NB4 (cell line): ENCODE measurements around the gene RPN2.

ENCODE experiments used
- DNase-seq: peaks from one replicate; pipeline ENCODE4 v3.0.0; 2010; ENCODE audit warnings: low read depth
- H3K4me3 ChIP-seq: one replicate; pipeline ENCODE4 v1.5.1; 2011; ENCODE audit warnings: mild to moderate bottlenecking, low read depth, low read length, moderate library complexity
- MYC ChIP-seq: IDR thresholded peaks from 2 replicates; pipeline ENCODE4 v1.6.1; 2011; ENCODE audit warnings: low read depth, low read length
- POLR2A ChIP-seq: IDR thresholded peaks from 2 replicates; pipeline ENCODE4 v1.6.1; 2011; ENCODE audit warnings: mild to moderate bottlenecking; ENCODE audit not compliant: insufficient read length; ENCODE audit errors: extremely low read depth
- TF ChIP-seq, protein P1 (sequence below): IDR thresholded peaks from one replicate; pipeline ENCODE4 v1.5.1; 2012; ENCODE audit warnings: low read depth, low read length
- TF ChIP-seq, protein P2 (sequence below): IDR thresholded peaks from 2 replicates; pipeline ENCODE4 v1.6.1; 2011; ENCODE audit warnings: low read depth, low read length

Gene RPN2

GRCh38 chr20:37270576-37271420 lies 91.7 kb downstream of the RPN2 start:
- peak; percentile 92 for DNase-seq
- no peak overlapping the region for H3K4me3 ChIP-seq
- TF ChIP-seq, protein P1, sequence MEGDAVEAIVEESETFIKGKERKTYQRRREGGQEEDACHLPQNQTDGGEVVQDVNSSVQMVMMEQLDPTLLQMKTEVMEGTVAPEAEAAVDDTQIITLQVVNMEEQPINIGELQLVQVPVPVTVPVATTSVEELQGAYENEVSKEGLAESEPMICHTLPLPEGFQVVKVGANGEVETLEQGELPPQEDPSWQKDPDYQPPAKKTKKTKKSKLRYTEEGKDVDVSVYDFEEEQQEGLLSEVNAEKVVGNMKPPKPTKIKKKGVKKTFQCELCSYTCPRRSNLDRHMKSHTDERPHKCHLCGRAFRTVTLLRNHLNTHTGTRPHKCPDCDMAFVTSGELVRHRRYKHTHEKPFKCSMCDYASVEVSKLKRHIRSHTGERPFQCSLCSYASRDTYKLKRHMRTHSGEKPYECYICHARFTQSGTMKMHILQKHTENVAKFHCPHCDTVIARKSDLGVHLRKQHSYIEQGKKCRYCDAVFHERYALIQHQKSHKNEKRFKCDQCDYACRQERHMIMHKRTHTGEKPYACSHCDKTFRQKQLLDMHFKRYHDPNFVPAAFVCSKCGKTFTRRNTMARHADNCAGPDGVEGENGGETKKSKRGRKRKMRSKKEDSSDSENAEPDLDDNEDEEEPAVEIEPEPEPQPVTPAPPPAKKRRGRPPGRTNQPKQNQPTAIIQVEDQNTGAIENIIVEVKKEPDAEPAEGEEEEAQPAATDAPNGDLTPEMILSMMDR: no peak
- TF ChIP-seq MYC (peak; percentile 19; the same call in 1 of the 2 replicates), POLR2A (no peak)
- TF ChIP-seq, protein P2, sequence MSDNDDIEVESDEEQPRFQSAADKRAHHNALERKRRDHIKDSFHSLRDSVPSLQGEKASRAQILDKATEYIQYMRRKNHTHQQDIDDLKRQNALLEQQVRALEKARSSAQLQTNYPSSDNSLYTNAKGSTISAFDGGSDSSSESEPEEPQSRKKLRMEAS: no peak

DNA sequence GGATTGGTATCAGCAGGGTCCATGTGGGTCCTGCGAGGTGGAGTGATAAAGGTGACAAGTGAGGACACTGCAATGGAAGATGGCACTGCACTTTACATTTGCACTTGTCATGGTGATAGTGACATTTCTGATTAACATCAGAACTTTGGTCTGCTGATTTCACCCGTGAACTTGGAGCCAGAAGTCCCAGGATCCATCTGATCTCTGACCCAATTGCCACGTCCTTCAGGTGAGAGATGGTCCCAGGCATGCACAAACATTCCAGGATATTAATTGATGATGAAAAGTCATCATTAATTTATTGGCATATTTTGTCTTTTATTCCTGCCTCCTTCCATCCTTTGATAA lies 92.3 kb downstream of the RPN2 start:
- H3K4me3 ChIP-seq: no peak overlapping the region
- TF ChIP-seq POLR2A (no peak), MYC (no peak)
- TF ChIP-seq, protein P1: no peak
- TF ChIP-seq, protein P2: no peak
- no peak for DNase-seq

GRCh38 chr20:37273988-37274387 lies 94.9 kb downstream of the RPN2 start:
- TF ChIP-seq POLR2A: no peak
- TF ChIP-seq, protein P2: no peak
- TF ChIP-seq, protein P1: no peak
- TF ChIP-seq MYC: no peak
- no peak overlapping the region for H3K4me3 ChIP-seq
- DNase-seq: no peak

GRCh38 chr20:37274851-37275524 lies 95.9 kb downstream of the RPN2 start:
- DNase-seq: peak; percentile 87
- TF ChIP-seq POLR2A (no peak), MYC (peak; percentile 10; the same call in 1 of the 2 replicates)
- TF ChIP-seq, protein P2: 0 out of 2 replicates have a peak, but pooled peaks have one; percentile 28

GRCh38 chr20:37276494-37277252 lies 97.5 kb downstream of the RPN2 start:
- H3K4me3 ChIP-seq: no peak overlapping the region
- DNase-seq: peak; percentile 27

More at GRCh38 chr20:37274851-37275524, 95.9 kb downstream of the RPN2 start:
- no peak overlapping the region for H3K4me3 ChIP-seq

GRCh38 chr20:37277253-37277593 lies 98.1 kb downstream of the RPN2 start:
- H3K4me3 ChIP-seq: no peak overlapping the region
- DNase-seq: no peak
- no peak for TF ChIP-seq POLR2A
- no peak for TF ChIP-seq MYC
- TF ChIP-seq, protein P1: no peak
- TF ChIP-seq, protein P2: no peak

More at GRCh38 chr20:37276494-37277252, 97.5 kb downstream of the RPN2 start:
- TF ChIP-seq, protein P2: peak; percentile 61
- no peak for TF ChIP-seq MYC
